Neural cell (in vitro differentiated cells): ENCODE measurements around the gene TMC3. TPM values are rescaled to one million over a fixed set of nuclear protein-coding genes. Genes with fewer than 3 reads are reported as not detected.

Experiments used
- H2AFZ ChIP-seq: fragments of 200-600, 300-800 bp; sonication (generic), shearing (Covaris generic); 2 replicates; pipeline ENCODE4 v1.6.0; 2014; ENCODE audit warnings: low read depth, mild to moderate bottlenecking, antibody characterized with exemption, low read length, moderate library complexity
- H3F3A ChIP-seq: fragments of 200-600 bp; shearing (Covaris generic); 2 replicates; pipeline ENCODE4 v1.6.1; 2016; ENCODE audit warnings: mild to moderate bottlenecking, moderate library complexity, mixed read lengths, antibody characterized with exemption, low read length; ENCODE audit not compliant: insufficient read depth, poor library complexity, severe bottlenecking
- H3K27ac ChIP-seq: fragments of 200-600, 300-800 bp; sonication (generic), shearing (Covaris generic); 2 replicates; pipeline ENCODE4 v1.5.1; 2014; ENCODE audit warnings: mild to moderate bottlenecking, low read length, moderate library complexity
- H3K27me3 ChIP-seq: fragments of 300-800, 200-600 bp; sonication (generic), shearing (Covaris generic); 2 replicates; pipeline ENCODE4 v1.6.0; 2014; ENCODE audit warnings: mild to moderate bottlenecking, low read depth, low read length, moderate library complexity; ENCODE audit not compliant: insufficient read depth
- H3K36me3 ChIP-seq: fragments of 300-800, 200-600 bp; sonication (generic), shearing (Covaris generic); 2 replicates; pipeline ENCODE4 v1.5.1; 2014; ENCODE audit warnings: mild to moderate bottlenecking, antibody characterized with exemption, low read length, moderate library complexity; ENCODE audit not compliant: insufficient read depth
- H3K4me2 ChIP-seq: fragments of 300-800, 200-600 bp; sonication (generic), shearing (Covaris generic); 2 replicates; pipeline ENCODE4 v1.6.0; 2014; ENCODE audit warnings: mild to moderate bottlenecking, low read length
- H3K4me3 ChIP-seq: fragments of 300-800, 200-600 bp; sonication (generic), shearing (Covaris generic); 2 replicates; pipeline ENCODE4 v1.5.1; 2014; ENCODE audit warnings: mild to moderate bottlenecking, low read length, moderate library complexity
- H3K79me2 ChIP-seq: fragments of 200-600 bp; shearing (Covaris generic); replicated peaks from 2 replicates; pipeline ENCODE4 v1.6.0; 2014; ENCODE audit warnings: mild to moderate bottlenecking, low read length, moderate library complexity; ENCODE audit not compliant: insufficient read depth
- H3K9ac ChIP-seq: fragments of 300-800, 200-600 bp; sonication (generic), shearing (Covaris generic); 2 replicates; pipeline ENCODE4 v1.6.1; 2016; ENCODE audit warnings: mild to moderate bottlenecking, low read length, mixed read lengths
- H3K9me2 ChIP-seq: fragments of 200-600 bp; shearing (Covaris generic); 2 replicates; pipeline ENCODE4 v1.6.1; 2016; ENCODE audit warnings: mild to moderate bottlenecking, low read length, mixed read lengths; ENCODE audit not compliant: insufficient read depth
- H3K9me3 ChIP-seq: fragments of 200-600, 300-800 bp; sonication (generic), shearing (Covaris generic); 2 replicates; pipeline ENCODE4 v1.6.1; 2016; ENCODE audit warnings: mild to moderate bottlenecking, mixed run types, low read length, moderate library complexity, mixed read lengths
- H4K20me1 ChIP-seq: fragments of 200-600 bp; shearing (Covaris generic); 2 replicates; pipeline ENCODE4 v1.6.1; 2016; ENCODE audit warnings: mild to moderate bottlenecking, mixed run types; ENCODE audit not compliant: insufficient read depth
- EP300 ChIP-seq: fragments of 450-650 bp; conservative IDR thresholded peaks from 2 replicates; pipeline ENCODE4 v1.6.1; 2014; ENCODE audit warnings: antibody characterized with exemption, mild to moderate bottlenecking, moderate library complexity; ENCODE audit not compliant: poor library complexity, severe bottlenecking
- EZH2 ChIP-seq: fragments of 200-600, 300-800 bp; shearing (Covaris generic), sonication (generic); IDR thresholded peaks from 2 replicates; pipeline ENCODE4 v1.6.1; 2014; ENCODE audit warnings: antibody characterized with exemption, low read length, borderline replicate concordance, mild to moderate bottlenecking; ENCODE audit not compliant: insufficient read depth, poor library complexity, severe bottlenecking
- MXI1 ChIP-seq: fragments of 450-650 bp; conservative IDR thresholded peaks from 2 replicates; pipeline ENCODE4 v1.6.1; 2014; ENCODE audit warnings: antibody characterized with exemption, mild to moderate bottlenecking; ENCODE audit not compliant: poor library complexity, severe bottlenecking
- POLR2AphosphoS5 ChIP-seq: IDR thresholded peaks from 2 replicates; pipeline ENCODE4 v1.6.1; 2012
- RAD21 ChIP-seq: fragments of 450-650 bp; conservative IDR thresholded peaks from 2 replicates; pipeline ENCODE4 v1.6.1; 2014; ENCODE audit warnings: antibody characterized with exemption, mild to moderate bottlenecking, moderate library complexity
- SMC3 ChIP-seq: fragments of 450-650 bp; conservative IDR thresholded peaks from 2 replicates; pipeline ENCODE4 v1.6.1; 2014; ENCODE audit warnings: antibody characterized with exemption, mild to moderate bottlenecking, moderate library complexity; ENCODE audit not compliant: poor library complexity
- TAF1 ChIP-seq: IDR thresholded peaks from 2 replicates; pipeline ENCODE4 v1.6.1; 2012; ENCODE audit warnings: low read depth
- polyA plus RNA-seq: library from polyadenylated mRNA; depleted of rRNA; stranded (reverse); fragments of >200 nt; gene quantifications from 2 replicates; pipeline ENCODE4 v1.2.3, GENCODE V29; 2014
- TF ChIP-seq, protein P1 (sequence below): IDR thresholded peaks from 2 replicates; pipeline ENCODE4 v1.6.1; 2012; ENCODE audit warnings: borderline replicate concordance
- TF ChIP-seq, protein P2 (sequence below): fragments of 450-650 bp; IDR thresholded peaks from 2 replicates; pipeline ENCODE4 v1.5.1; 2014; ENCODE audit warnings: antibody characterized with exemption, mild to moderate bottlenecking, moderate library complexity; ENCODE audit not compliant: poor library complexity, severe bottlenecking

The TMC3 gene
- polyA plus RNA-seq, 1 donor from 2014 or later: not detected

GRCh38 chr15:81391657-81392056 is 17.6 kb upstream of the TMC3 start:
- Histone ChIP-seq H2AFZ (no peak overlapping the region), H3F3A (no peaks in the 10 kb centered on the region), H3K27ac (no peak overlapping the region), H3K9ac (no peak overlapping the region), H4K20me1 (no peaks in the 10 kb centered on the region), H3K27me3 (no peaks in the 10 kb centered on the region), H3K9me3 (no peaks in the 10 kb centered on the region), H3K9me2 (no peaks in the 10 kb centered on the region), H3K4me3 (no peak overlapping the region), H3K4me2 (no peak overlapping the region), H3K79me2 (no peaks in the 10 kb centered on the region), H3K36me3 (no peaks in the 10 kb centered on the region)
- TF ChIP-seq EZH2: no peak
- TF ChIP-seq, protein P1, sequence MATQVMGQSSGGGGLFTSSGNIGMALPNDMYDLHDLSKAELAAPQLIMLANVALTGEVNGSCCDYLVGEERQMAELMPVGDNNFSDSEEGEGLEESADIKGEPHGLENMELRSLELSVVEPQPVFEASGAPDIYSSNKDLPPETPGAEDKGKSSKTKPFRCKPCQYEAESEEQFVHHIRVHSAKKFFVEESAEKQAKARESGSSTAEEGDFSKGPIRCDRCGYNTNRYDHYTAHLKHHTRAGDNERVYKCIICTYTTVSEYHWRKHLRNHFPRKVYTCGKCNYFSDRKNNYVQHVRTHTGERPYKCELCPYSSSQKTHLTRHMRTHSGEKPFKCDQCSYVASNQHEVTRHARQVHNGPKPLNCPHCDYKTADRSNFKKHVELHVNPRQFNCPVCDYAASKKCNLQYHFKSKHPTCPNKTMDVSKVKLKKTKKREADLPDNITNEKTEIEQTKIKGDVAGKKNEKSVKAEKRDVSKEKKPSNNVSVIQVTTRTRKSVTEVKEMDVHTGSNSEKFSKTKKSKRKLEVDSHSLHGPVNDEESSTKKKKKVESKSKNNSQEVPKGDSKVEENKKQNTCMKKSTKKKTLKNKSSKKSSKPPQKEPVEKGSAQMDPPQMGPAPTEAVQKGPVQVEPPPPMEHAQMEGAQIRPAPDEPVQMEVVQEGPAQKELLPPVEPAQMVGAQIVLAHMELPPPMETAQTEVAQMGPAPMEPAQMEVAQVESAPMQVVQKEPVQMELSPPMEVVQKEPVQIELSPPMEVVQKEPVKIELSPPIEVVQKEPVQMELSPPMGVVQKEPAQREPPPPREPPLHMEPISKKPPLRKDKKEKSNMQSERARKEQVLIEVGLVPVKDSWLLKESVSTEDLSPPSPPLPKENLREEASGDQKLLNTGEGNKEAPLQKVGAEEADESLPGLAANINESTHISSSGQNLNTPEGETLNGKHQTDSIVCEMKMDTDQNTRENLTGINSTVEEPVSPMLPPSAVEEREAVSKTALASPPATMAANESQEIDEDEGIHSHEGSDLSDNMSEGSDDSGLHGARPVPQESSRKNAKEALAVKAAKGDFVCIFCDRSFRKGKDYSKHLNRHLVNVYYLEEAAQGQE: no peak
- TF ChIP-seq, protein P2, sequence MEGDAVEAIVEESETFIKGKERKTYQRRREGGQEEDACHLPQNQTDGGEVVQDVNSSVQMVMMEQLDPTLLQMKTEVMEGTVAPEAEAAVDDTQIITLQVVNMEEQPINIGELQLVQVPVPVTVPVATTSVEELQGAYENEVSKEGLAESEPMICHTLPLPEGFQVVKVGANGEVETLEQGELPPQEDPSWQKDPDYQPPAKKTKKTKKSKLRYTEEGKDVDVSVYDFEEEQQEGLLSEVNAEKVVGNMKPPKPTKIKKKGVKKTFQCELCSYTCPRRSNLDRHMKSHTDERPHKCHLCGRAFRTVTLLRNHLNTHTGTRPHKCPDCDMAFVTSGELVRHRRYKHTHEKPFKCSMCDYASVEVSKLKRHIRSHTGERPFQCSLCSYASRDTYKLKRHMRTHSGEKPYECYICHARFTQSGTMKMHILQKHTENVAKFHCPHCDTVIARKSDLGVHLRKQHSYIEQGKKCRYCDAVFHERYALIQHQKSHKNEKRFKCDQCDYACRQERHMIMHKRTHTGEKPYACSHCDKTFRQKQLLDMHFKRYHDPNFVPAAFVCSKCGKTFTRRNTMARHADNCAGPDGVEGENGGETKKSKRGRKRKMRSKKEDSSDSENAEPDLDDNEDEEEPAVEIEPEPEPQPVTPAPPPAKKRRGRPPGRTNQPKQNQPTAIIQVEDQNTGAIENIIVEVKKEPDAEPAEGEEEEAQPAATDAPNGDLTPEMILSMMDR: no peak
- no peak for TF ChIP-seq POLR2AphosphoS5
- TF ChIP-seq TAF1: no peak

GRCh38 chr15:81388436-81388770 is 14.4 kb upstream of the TMC3 start:
- no peaks in the 10 kb centered on the region for H3K79me2 ChIP-seq
- no peak overlapping the region for H2AFZ ChIP-seq
- no peak overlapping the region for H3K27ac ChIP-seq
- H3K4me3 ChIP-seq: no peak overlapping the region
- H3K9me2 ChIP-seq: no peaks in the 10 kb centered on the region
- TF ChIP-seq SMC3 (no peak), EP300 (no peak), RAD21 (no peak), MXI1 (no peak)
- TF ChIP-seq, protein P2: no peak
- TF ChIP-seq, protein P1: no peak
- no peak overlapping the region for H3K9ac ChIP-seq
- H4K20me1 ChIP-seq: no peaks in the 10 kb centered on the region
- no peaks in the 10 kb centered on the region for H3F3A ChIP-seq
- no peaks in the 10 kb centered on the region for H3K9me3 ChIP-seq
- H3K36me3 ChIP-seq: no peaks in the 10 kb centered on the region
- H3K4me2 ChIP-seq: no peak overlapping the region
- H3K27me3 ChIP-seq: no peaks in the 10 kb centered on the region
